ENCODE data around the gene OR5K4.

DNA sequence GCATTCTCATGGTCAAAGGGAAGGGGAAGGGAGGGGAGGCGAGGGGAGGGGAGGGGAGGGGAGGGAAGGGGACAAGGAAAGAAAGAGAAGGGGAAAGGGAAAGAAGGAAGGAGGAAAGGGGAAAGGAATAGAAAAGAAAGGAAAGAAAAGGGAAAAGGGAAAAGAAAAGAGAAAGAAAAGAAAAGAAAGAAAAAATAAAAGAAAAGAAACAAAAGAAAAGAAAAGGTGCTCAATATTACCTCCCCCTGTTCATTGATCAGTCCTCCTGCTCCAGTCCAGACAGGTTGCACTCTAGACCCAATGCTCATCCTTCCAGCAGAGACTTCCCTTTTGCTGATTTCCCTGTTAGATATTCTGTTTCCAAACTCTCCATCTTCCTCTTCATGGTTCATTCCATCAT is 18.8 kb downstream of the OR5K4 start:
- TF ChIP-seq, protein P1, sequence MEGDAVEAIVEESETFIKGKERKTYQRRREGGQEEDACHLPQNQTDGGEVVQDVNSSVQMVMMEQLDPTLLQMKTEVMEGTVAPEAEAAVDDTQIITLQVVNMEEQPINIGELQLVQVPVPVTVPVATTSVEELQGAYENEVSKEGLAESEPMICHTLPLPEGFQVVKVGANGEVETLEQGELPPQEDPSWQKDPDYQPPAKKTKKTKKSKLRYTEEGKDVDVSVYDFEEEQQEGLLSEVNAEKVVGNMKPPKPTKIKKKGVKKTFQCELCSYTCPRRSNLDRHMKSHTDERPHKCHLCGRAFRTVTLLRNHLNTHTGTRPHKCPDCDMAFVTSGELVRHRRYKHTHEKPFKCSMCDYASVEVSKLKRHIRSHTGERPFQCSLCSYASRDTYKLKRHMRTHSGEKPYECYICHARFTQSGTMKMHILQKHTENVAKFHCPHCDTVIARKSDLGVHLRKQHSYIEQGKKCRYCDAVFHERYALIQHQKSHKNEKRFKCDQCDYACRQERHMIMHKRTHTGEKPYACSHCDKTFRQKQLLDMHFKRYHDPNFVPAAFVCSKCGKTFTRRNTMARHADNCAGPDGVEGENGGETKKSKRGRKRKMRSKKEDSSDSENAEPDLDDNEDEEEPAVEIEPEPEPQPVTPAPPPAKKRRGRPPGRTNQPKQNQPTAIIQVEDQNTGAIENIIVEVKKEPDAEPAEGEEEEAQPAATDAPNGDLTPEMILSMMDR (IDR thresholded peaks at IDR 0.05) = no peak
- TF ChIP-seq POLR2A (IDR thresholded peaks at IDR 0.05) = no peak
